Brain microvascular endothelial cell (primary cell): Measurements from ENCODE around the gene PTGFRN.

Experiments
- DNase-seq: peaks from one replicate; pipeline ENCODE4 v3.0.0-alpha.2; 2020
- H3K27ac ChIP-seq: fragments of 250-450 bp; sonication (Bioruptor Pico); 2 replicates; pipeline ENCODE4 v1.5.1; 2020; ENCODE audit warnings: mild to moderate bottlenecking, moderate library complexity
- H3K27me3 ChIP-seq: fragments of 250-450 bp; sonication (Bioruptor Pico); replicated peaks from 2 replicates; pipeline ENCODE4 v1.5.1; 2020; ENCODE audit warnings: mild to moderate bottlenecking
- H3K36me3 ChIP-seq: fragments of 250-450 bp; sonication (Bioruptor Pico); replicated peaks from 2 replicates; pipeline ENCODE4 v1.5.1; 2020; ENCODE audit warnings: mild to moderate bottlenecking
- H3K4me3 ChIP-seq: 2 replicates; pipeline ENCODE4 v1.5.1; 2011; ENCODE audit warnings: low read depth, mild to moderate bottlenecking, control low read depth, low read length, moderate library complexity
- CTCF ChIP-seq: IDR thresholded peaks from 2 replicates; pipeline ENCODE4 v1.5.1; 2011; ENCODE audit warnings: low read depth, mild to moderate bottlenecking, moderate library complexity, low read length, control low read depth, inconsistent platforms; ENCODE audit errors: missing control alignments
- in situ Hi-C: cut with HindIII; loops from 2 replicates; pipeline ENCODE4 v1.10.0; 2017; ENCODE audit warnings: low sequenced_read_pairs, low pct_ligation_motif_present

Gene PTGFRN

GRCh38 chr1:116940814-116941599 is 31.3 kb downstream of the PTGFRN start:
- H3K27me3 ChIP-seq = no peaks in the 10 kb centered on the region
- H3K36me3 ChIP-seq = no peaks in the 10 kb centered on the region
- TF ChIP-seq CTCF = no peak
- no peak overlapping the region for H3K27ac ChIP-seq
- in situ Hi-C loops = no loop called here
- no peak for DNase-seq
- no peak overlapping the region for H3K4me3 ChIP-seq

GRCh38 chr1:116941670-116942069 is 32.0 kb downstream of the PTGFRN start:
- Histone ChIP-seq H3K27me3 (no peaks in the 10 kb centered on the region), H3K36me3 (no peaks in the 10 kb centered on the region), H3K27ac (no peak overlapping the region), H3K4me3 (no peak overlapping the region)
- TF ChIP-seq CTCF = no peak
- no peak for DNase-seq
- in situ Hi-C loops = no loop called here

- H3K4me3 ChIP-seq = no peak overlapping the region
- TF ChIP-seq CTCF = no peak
- H3K27ac ChIP-seq = no peak overlapping the region
- no peak for DNase-seq
- H3K36me3 ChIP-seq = no peaks in the 10 kb centered on the region
- no peaks in the 10 kb centered on the region for H3K27me3 ChIP-seq
- in situ Hi-C loops = no loop called here
Measured at GRCh38 chr1:116942344-116942743, 32.6 kb downstream of the PTGFRN start.

- H3K4me3 ChIP-seq = no peak overlapping the region
- in situ Hi-C loops = no loop called here
- peak; percentile 9 for DNase-seq
- TF ChIP-seq CTCF = no peak
- no peaks in the 10 kb centered on the region for H3K36me3 ChIP-seq
- H3K27me3 ChIP-seq = no peaks in the 10 kb centered on the region
- no peak overlapping the region for H3K27ac ChIP-seq
Measured at GRCh38 chr1:116943438-116943837, 33.7 kb downstream of the PTGFRN start.

- in situ Hi-C loops = no loop called here
- no peak for DNase-seq
- no peak for TF ChIP-seq CTCF
- Histone ChIP-seq H3K4me3 (no peak overlapping the region), H3K36me3 (no peaks in the 10 kb centered on the region), H3K27me3 (no peaks in the 10 kb centered on the region), H3K27ac (no peak overlapping the region)
Measured at GRCh38 chr1:116944613-116945012, 34.9 kb downstream of the PTGFRN start.

GRCh38 chr1:116945421-116945820 is 35.7 kb downstream of the PTGFRN start:
- DNase-seq = no peak
- Histone ChIP-seq H3K27me3 (no peaks in the 10 kb centered on the region), H3K4me3 (no peak overlapping the region), H3K36me3 (no peaks in the 10 kb centered on the region), H3K27ac (no peak overlapping the region)
- in situ Hi-C loops = no loop called here
- no peak for TF ChIP-seq CTCF
